SH-SY5Y (cell line): Measurements from ENCODE around the gene NELFB.

Source experiments
- GATA2 ChIP-seq: IDR thresholded peaks from 2 replicates; pipeline ENCODE4 v1.6.1; 2011; ENCODE audit warnings: mild to moderate bottlenecking, low read depth, low read length
- GATA3 ChIP-seq: IDR thresholded peaks from 2 replicates; pipeline ENCODE4 v1.6.1; 2011; ENCODE audit warnings: low read depth, mild to moderate bottlenecking, low read length, moderate library complexity

The NELFB gene

DNA sequence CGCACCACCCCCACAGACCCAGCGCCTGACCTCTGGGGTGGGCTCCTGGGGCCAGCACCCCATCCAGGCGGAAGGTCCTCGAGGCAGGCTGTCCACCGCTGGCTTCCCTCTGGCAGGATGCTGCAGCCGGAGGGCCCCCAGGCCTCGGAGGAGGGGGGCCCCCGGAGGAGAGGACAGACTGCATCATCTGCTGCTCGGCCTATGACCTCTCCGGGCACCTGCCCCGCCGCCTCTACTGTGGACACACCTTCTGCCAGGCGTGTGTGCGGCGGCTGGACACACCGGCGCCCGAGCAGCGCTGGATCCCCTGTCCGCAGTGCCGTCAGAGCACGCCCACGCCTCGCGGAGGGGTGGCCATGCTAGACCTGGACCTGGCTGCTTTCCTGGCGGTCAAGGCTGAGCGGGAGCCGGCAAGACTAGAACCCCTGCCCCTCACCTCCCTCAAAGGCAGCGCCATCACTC is 26.6 kb upstream of the NELFB start:
- TF ChIP-seq GATA2 = no peak

DNA sequence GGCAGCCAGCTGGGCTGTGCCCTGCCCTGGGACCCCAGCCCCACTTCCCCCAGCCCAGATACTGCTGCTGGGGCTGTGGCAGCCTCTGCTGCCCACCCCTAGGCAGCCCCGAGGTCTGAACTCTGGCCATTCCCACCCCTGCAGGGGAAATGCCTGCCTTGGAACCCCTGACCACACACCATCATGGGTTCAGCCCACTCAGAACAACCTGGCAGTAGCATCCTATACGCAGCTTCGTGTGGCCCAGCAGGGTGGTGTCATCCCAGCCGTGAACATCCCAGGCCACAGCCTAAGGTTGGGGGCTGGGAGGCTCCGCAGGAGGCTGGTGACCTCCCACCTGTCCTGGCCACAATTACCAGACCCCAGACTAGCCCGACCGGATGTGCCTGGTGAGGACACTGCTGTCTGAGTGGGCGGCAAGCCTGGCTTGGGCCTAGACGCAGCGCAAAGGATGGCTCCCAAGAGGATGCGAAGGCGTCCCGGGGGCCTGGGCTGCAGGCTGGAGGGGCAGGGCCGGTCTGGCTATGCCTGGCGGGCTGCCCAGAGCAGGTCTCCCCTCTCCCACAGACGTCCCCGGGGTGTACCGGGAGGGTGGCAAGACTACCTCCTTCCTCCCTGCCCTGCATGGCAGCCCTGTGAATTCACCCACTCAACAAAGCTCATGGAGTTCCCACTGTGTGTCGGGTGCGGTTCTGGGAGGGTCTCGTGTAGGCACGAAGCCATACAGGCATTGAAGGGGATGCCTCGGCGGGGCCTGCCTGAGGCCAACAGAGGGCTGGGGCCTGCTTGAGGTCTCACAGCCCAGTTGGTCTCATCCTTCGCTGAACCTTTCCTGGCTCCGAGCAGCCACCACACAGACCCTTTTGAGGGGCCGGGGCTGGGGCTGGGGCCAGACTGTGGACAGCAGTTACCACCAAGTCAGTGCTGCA is 25.9 kb upstream of the NELFB start:
- no peak for TF ChIP-seq GATA2
- no peak for TF ChIP-seq GATA3

DNA sequence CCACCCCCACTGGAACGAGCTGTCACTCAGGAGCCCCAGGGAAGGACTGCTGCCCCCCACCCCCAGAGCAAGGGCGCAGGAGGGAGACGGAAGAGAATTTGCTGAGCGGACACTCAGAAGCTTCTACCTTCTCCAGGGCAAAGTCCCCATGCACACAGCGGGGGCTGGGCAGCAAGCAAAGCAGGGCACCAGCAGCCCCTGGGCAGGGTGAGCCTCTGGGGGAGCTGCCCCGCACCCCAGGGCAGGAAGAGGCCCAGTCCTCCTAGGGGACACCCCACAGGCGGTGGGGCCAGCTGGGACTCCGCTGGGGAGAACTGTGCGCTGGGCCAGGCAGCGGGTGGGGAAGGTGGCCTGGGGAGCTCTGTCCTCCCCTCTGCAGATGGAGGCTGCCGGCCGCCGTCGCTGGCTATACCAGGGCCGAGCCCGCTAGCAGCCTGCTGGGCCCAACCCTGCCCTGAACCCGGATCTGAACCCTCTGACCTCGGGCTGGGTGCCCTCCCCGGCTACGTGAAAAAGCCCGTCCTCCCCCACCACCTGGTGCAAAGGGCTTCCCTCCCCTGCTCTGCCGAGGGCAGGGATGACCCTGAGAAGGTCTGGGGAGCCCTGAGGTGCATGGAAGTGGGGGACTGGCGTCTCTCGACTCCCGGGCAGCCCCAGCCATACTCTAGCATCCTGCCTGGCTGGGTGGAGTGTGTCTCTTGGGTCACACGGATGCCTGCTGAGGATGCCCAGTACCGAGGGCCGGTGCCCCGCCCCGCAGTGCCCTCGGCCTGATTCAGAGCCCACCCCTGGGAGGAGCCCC is 25.0 kb upstream of the NELFB start:
- TF ChIP-seq GATA3 (no peak), GATA2 (no peak)

DNA sequence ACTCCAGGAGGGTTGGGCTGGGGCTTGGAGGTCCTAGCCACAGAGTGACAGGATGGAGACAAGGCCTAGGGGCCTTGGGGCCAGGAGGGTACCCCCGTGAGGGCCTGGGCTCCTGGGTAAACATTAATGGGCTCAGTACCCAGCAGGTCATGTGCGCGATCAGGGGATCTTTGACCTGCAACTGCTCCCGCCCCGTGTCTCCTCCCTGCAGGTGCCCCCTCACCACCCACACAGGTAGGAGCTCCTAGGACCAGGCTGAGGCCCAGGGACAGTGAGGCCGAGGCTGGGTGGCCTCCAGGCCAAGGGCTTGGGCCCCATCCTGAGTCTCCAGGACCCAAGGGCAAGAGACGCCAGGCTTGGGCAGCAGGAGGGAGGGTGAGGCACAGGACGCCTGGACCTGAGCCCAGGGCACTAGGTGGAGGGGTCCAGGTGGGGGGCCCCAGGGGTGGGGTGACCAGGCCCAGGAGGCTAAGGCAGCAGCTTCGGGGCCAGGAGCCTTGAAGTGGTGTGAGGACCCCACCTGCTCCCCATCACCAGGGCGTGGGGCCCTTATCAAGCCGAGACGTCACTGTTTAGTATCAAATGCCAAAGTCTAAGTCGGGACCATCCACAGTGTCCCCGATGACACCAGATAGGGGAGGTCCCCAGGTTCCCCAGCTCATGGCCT is 24.3 kb upstream of the NELFB start, which contains the start of gene SLC34A3:
TSS of gene SLC34A3 (plus strand) at position 197 of the 667 bp plus-strand sequence. CDS start 802 bp downstream, outside the sequence.
- no peak for TF ChIP-seq GATA2

DNA sequence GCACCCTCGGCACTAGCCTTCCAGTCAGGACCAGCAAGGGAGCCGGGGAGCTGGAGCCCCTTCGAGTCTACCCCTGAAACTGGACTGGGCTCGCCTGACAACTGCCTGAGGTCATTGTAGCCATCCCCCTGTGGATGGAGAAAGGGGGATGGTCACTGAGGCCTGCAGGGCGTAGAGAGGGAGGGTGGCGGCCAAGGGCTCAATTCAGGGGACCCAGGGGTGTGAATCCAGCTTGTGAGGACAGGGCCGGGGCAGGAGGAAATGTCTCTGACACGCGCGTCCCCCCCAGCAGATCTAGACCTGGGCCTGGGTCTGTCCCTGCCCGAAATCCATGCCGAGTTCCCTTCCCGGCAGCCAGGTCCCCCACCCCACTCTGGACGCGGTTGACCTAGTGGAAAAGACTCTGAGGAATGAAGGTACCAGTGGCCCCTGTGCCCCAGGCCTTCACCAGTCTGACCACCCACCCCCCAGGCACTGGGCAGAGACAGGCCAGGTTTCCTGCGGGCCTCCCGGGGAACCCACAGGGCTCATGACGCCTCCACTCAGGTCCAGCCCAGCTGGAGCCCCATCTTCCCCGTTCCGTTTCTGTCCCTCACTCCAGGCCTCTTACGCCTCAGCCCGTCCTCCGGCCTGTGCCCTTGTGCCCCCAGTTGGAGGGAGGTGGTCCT is 23.6 kb upstream of the NELFB start:
- TF ChIP-seq GATA2 = no peak

DNA sequence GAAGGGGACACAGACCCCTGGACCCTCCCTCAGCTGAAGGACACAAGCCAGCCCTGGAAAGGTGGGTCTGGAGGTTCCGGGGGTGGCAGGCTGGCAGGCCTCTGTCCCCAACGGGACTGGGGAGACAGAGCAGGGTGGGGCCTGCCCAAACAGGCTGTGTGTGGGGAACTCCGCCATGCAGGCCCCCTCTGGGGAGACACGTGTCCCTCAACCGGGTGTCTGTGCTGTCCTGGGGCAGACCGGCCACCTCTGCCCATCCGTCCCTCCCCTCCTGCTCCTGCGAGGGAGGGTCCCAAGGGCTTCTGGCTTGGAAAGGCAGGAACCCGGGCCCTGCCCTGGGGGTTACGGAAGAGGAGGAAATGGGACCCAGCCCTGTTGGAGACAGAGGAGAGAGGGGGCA is 23.0 kb upstream of the NELFB start:
- TF ChIP-seq GATA3 (no peak), GATA2 (no peak)

DNA sequence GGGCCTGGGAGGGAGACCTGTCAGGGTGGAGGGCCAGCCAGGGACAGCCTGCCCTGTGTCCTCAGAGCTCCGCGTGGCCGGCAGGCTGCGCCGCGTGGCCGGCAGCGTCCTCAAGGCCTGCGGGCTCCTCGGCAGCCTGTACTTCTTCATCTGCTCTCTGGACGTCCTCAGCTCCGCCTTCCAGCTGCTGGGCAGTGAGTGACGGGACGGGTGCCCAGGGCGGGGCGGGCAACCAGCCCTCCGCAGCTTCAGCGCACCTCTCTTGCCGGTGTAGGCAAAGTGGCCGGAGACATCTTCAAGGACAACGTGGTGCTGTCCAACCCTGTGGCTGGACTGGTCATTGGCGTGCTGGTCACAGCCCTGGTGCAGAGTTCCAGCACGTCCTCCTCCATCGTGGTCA is 22.6 kb upstream of the NELFB start:
- TF ChIP-seq GATA2 (no peak), GATA3 (no peak)

DNA sequence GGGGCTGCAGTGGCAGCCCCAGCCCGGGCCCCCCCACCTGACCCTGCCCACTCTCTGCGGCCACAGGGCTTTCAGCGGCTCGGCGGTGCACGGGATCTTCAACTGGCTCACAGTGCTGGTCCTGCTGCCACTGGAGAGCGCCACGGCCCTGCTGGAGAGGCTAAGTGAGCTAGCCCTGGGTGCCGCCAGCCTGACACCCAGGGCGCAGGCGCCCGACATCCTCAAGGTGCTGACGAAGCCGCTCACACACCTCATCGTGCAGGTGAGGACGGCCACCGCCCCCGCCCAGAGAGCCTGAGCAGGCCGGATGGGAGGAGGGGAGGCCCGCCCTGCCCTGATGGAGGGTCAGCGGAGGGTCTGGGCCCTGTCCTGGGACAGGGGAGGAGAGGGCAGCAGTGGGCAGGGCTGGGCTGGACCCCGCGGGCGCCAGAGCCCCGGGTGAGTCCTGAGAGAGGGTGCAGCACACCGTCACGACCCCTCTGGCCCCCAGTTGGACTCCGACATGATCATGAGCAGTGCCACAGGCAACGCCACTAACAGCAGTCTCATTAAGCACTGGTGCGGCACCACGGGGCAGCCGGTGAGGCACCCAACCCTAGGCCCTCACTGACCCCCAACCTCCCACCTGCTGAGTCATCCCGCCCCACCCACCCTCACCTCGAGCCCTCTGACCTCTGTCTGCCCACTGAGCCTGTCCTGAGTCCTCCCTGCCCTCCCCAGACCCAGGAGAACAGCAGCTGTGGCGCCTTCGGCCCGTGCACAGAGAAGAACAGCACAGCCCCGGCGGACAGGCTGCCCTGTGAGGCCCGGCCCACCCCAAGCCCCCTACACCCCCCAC is 21.8 kb upstream of the NELFB start:
- no peak for TF ChIP-seq GATA2
- TF ChIP-seq GATA3 = no peak

DNA sequence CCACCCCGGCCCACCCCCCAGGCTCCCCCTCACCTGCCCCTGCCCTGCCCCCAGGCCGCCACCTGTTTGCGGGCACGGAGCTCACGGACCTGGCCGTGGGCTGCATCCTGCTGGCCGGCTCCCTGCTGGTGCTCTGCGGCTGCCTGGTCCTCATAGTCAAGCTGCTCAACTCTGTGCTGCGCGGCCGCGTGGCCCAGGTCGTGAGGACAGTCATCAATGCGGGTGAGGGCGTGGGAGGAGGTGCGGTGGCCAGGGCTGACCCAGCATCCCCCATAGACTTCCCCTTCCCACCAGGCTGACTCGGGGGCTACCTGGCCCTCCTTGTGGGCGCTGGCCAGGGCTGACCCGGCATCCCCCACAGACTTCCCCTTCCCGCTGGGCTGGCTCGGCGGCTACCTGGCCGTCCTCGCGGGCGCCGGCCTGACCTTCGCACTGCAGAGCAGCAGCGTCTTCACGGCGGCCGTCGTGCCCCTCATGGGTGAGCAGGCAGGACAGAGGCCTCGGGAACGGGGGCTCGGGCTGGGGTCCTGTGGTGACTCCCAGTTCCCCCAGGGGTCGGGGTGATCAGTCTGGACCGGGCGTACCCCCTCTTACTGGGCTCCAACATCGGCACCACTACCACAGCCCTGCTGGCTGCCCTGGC is 21.0 kb upstream of the NELFB start:
- no peak for TF ChIP-seq GATA3
- no peak for TF ChIP-seq GATA2

DNA sequence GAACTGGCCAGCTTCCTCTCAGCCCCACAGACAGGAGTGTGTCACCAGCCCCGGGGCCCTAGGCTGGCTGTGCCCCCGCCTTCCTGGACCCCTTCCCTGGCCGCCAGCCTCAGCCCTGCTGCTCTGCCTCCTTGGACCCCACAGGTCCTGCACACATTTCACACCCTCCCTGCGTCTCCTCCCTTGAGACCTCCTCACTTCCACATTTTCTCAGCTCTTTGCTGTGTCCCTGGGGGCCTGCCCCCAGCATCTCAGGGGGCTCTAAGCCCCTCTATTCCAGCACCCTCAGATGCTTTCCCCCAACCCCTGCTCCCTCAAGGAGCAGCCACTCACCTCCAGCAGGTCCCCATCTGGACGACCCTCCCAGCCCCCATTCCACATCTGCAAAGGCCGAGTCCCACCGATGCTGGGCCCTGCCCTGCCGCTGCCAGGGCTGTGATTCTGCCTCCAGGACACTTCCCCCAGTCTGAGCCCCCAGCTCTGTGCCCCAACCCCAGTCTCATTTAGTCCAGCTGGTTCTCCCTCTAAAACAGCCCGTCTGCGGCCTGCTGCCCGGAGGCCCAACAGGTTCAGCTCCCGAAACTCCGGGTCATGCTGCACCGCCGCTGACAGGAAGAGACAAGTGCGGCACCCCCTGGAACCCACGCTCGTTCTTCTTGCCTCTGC is 20.2 kb upstream of the NELFB start:
- TF ChIP-seq GATA3 (no peak), GATA2 (no peak)

DNA sequence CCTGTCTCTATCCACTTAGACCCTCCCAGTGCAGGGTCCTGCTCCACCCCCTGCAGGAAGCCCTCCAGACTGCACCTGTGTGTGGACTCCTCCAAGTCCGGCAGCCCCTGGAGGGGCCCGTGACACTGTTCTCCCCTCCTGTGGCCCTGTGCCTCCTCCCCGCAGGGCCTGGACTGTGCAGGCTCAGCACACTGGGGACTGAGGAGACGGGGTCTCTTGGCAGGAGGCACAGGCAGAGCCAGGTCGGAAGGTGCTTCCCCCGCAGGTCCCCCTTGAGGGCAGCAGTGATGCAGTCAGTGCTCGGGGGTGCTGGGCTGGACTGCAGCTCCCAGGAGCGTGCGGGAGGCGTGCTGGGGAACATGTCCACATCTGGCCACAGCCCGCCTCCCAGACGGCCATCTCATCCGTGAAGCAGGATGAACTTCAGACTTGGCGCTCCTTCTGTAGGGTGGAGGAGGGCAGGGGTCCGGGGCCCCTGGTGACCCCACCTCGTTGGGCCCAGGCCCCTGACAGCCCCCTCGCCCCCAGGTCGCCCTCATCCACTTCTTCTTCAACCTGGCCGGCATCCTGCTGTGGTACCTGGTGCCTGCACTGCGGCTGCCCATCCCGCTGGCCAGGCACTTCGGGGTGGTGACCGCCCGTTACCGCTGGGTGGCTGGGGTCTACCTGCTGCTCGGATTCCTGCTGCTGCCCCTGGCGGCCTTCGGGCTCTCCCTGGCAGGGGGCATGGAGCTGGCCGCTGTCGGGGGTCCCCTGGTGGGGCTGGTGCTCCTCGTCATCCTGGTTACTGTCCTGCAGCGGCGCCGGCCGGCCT is 19.5 kb upstream of the NELFB start:
- no peak for TF ChIP-seq GATA2
- no peak for TF ChIP-seq GATA3

DNA sequence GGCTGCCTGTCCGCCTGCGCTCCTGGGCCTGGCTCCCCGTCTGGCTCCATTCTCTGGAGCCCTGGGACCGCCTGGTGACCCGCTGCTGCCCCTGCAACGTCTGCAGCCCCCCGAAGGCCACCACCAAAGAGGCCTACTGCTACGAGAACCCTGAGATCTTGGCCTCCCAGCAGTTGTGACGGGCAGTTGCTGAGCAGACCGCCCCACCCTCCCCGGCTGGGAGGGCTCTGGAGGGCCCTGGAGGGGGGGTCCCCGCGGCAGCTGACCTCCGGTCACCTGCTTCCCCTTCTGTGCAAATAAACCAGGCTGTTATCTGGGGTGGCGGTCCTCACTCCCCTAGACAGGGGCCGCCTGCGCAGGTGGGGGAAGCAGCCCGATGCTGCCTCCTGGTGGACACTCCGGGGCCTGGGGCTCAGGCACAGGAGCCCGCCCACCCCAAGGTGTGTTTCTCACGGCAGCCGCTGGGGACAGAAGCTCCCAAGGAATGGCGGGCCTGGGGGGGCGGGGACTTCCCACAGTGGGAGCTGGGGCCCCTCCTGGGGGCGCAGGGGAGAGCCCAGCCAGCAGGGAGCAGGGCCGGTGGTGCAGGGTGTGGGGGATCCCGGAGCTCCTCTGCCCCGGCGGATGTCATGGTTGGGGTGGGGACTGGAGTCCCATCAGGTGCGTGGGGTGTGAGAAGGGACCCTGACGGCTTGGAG is 18.7 kb upstream of the NELFB start:
- no peak for TF ChIP-seq GATA2
- TF ChIP-seq GATA3 = no peak
